ENCODE data around the gene PDGFA. TPM values are rescaled to one million over a fixed set of nuclear protein-coding genes. Genes with fewer than 3 reads are reported as not detected.

The PDGFA gene
- polyA plus RNA-seq, 1 donor (not counting 4 experiments of a cell fraction or from before 2014, with no cell fraction given), result 14.8 TPM

GRCh38 chr7:545470-545869, 25.8 kb upstream of the PDGFA start:
- dilution Hi-C loops (cut with MboI; ENCODE audit: extremely low pct_ligation_motif_present, low sequenced_read_pairs), result no loop called here

GRCh38 chr7:544338-545221, 24.9 kb upstream of the PDGFA start:
- Histone ChIP-seq H3K27ac (ENCODE audit: control insufficient read depth, insufficient read depth, low read length) (no peak overlapping the region), H3K4me1 (ENCODE audit: control insufficient read depth, extremely low read depth, insufficient read depth, low read length) (peaks cover 23% of the 10 kb centered on the region), H2AFZ (ENCODE audit: control insufficient read depth, low read length) (no peak overlapping the region), H3K27me3 (ENCODE audit: control insufficient read depth, extremely low read depth, insufficient read depth, low read length) (no peaks in the 10 kb centered on the region), H3K4me2 (ENCODE audit: control insufficient read depth, extremely low read depth, insufficient read depth, low read depth, low read length) (no peak overlapping the region), H3K36me3 (ENCODE audit: control insufficient read depth in 2 of 2, extremely low read depth in 1 of 2, insufficient read depth in 2 of 2, low read length in 2 of 2) (no peaks in the 10 kb centered on the region), H4K20me1 (ENCODE audit: control insufficient read depth, extremely low read depth, insufficient read depth, low read length) (no peaks in the 10 kb centered on the region), H3K79me2 (ENCODE audit: control insufficient read depth, insufficient read depth, low read length) (no peaks in the 10 kb centered on the region), H3K9ac (ENCODE audit: control insufficient read depth, extremely low read depth, insufficient read depth, low read length) (no peak overlapping the region), H3K9me1 (ENCODE audit: control insufficient read depth, extremely low read depth, insufficient read depth, low read length) (no peaks in the 10 kb centered on the region), H3K4me3 (ENCODE audit: control insufficient read depth in 2 of 3, extremely low read depth in 1 of 3, insufficient read depth in 2 of 3, low read depth in 1 of 3, low read length in 3 of 3) (no peak overlapping the region), H3K9me3 (ENCODE audit: control insufficient read depth, low read depth, low read length) (no peaks in the 10 kb centered on the region)
- TF ChIP-seq CTCF (optimal IDR thresholded peaks at IDR 0.05 in 1 of 3, IDR thresholded peaks at IDR 0.05 in 1 of 3, conservative IDR thresholded peaks at IDR 0.05 in 1 of 3; ENCODE audit: extremely low read depth in 1 of 3, insufficient read depth in 2 of 3, low read length in 3 of 3), result no peak
- TF ChIP-seq EZH2 (IDR thresholded peaks at IDR 0.05; ENCODE audit: low read length), result no peak
- FAIRE-seq (no peak), DNase-seq (ENCODE audit: low read depth, low spot score) (no peak)
- dilution Hi-C loops (cut with MboI; ENCODE audit: extremely low pct_ligation_motif_present, low sequenced_read_pairs), result no loop called here

More at GRCh38 chr7:545470-545869, 25.8 kb upstream of the PDGFA start:
- Histone ChIP-seq H3K9ac (ENCODE audit: control insufficient read depth, extremely low read depth, insufficient read depth, low read length) (no peak overlapping the region), H2AFZ (ENCODE audit: control insufficient read depth, low read length) (no peak overlapping the region), H3K9me1 (ENCODE audit: control insufficient read depth, extremely low read depth, insufficient read depth, low read length) (no peaks in the 10 kb centered on the region), H3K4me1 (ENCODE audit: control insufficient read depth, extremely low read depth, insufficient read depth, low read length) (peaks cover 15% of the 10 kb centered on the region), H3K27ac (ENCODE audit: control insufficient read depth, insufficient read depth, low read length) (no peak overlapping the region), H3K4me2 (ENCODE audit: control insufficient read depth, extremely low read depth, insufficient read depth, low read depth, low read length) (no peak overlapping the region), H3K4me3 (ENCODE audit: control insufficient read depth in 2 of 3, extremely low read depth in 1 of 3, insufficient read depth in 2 of 3, low read depth in 1 of 3, low read length in 3 of 3) (no peak overlapping the region), H3K36me3 (ENCODE audit: control insufficient read depth in 2 of 2, extremely low read depth in 1 of 2, insufficient read depth in 2 of 2, low read length in 2 of 2) (no peaks in the 10 kb centered on the region), H3K27me3 (ENCODE audit: control insufficient read depth, extremely low read depth, insufficient read depth, low read length) (no peaks in the 10 kb centered on the region), H3K9me3 (ENCODE audit: control insufficient read depth, low read depth, low read length) (no peaks in the 10 kb centered on the region), H3K79me2 (ENCODE audit: control insufficient read depth, insufficient read depth, low read length) (no peaks in the 10 kb centered on the region), H4K20me1 (ENCODE audit: control insufficient read depth, extremely low read depth, insufficient read depth, low read length) (no peaks in the 10 kb centered on the region)
- DNase-seq (ENCODE audit: low read depth, low spot score) (no peak), FAIRE-seq (no peak)
- TF ChIP-seq EZH2 (IDR thresholded peaks at IDR 0.05; ENCODE audit: low read length) (no peak), CTCF (optimal IDR thresholded peaks at IDR 0.05 in 1 of 3, IDR thresholded peaks at IDR 0.05 in 1 of 3, conservative IDR thresholded peaks at IDR 0.05 in 1 of 3; ENCODE audit: extremely low read depth in 1 of 3, insufficient read depth in 2 of 3, low read length in 3 of 3) (no peak)
